Tibial nerve (tissue), 4 donors: ENCODE measurements around the gene ZDHHC8.

Experiments
- CTCF ChIP-seq, 5 experiments: fragments of 200-600 bp in 3 of 5; fragments of 450-650 bp in 2 of 5; sonication (generic) in 3 of 5; IDR thresholded peaks; one replicate each; pipeline ENCODE4 v1.5.1; 2016 to 2019; ENCODE audit warnings: antibody characterized with exemption in 5 of 5, mild to moderate bottlenecking in 3 of 5, moderate library complexity in 2 of 5
- EP300 ChIP-seq, 2 donors: sonication (generic); formaldehyde crosslinking; IDR thresholded peaks; one replicate each; pipeline ENCODE4 v1.6.1; 2017; ENCODE audit warnings: antibody characterized with exemption in 2 of 2, mild to moderate bottlenecking in 1 of 2
- POLR2A ChIP-seq, 2 donors: fragments of 450-650 bp; IDR thresholded peaks; one replicate each; pipeline ENCODE4 v1.6.1; 2017; ENCODE audit warnings: antibody characterized with exemption in 2 of 2, mild to moderate bottlenecking in 2 of 2, moderate library complexity in 2 of 2

- TF ChIP-seq EP300 (IDR thresholded peaks at IDR 0.05) (no peak), CTCF (IDR thresholded peaks at IDR 0.05) (no peak), POLR2A (IDR thresholded peaks at IDR 0.05) (no peak)
These were observed 26.0 kb downstream of the ZDHHC8 start for GRCh38 chr22:20157430-20158183.
